Globus pallidus (tissue), 1 donor: ENCODE measurements around the gene FAM110D.

Experiments
- DNase-seq: peaks from one replicate; pipeline ENCODE4 v3.0.0-alpha.2; 2015; ENCODE audit warnings: low spot score

FAM110D gene

DNA sequence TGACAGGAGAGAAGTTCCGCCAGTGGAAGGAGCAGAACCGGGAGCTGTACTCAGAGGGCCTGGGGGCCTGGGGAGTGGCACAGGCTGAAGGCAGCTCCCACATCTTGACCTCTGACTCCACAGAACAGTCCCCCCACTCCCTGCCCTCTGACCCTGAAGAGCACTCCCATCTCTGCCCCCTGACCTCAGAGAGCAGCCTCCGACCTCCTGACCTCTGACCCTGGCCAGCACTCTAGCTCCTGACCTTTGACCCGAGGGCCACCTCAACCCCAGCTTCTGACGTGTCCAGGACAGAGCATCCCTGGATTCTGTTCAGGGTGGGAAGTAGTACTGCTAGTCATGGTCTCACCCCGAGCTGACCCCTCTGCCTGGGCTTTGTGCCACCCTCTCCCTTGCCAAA is 30.5 kb downstream of the FAM110D start:
- no peak for DNase-seq

- DNase-seq: no peak
These were observed 30.9 kb downstream of the FAM110D start for GRCh38 chr1:26189751-26190275.

DNA sequence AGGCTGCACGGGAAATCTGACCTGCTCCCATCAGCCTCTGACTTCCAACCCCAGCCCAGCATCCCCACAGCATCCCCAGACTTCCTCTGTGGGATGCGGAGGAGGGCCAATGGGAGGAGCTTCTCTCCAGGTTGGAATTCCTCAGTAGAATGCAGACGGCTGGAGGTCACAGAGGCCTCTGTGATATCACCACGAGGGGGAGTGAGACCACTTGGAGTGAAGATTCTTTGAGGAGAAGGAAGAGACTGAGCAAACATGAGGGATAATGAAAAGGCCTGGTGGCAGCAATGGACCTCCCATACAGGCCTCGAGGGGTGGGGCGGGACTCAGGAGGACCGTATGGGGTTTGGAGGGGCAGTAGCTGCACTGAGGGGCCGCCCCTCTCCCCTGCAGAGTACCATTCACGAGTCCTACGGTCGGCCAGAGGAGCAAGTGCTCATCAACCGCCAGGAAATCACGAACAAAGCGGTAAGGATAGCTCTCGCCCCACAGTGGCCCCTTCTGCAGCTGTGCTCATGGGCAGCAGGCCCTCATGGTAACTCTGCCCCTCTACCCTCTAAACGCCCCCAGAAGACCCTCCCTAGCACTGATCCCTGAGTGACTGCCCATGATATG is 31.6 kb downstream of the FAM110D start, which contains the start of gene CATSPER4:
CATSPER4 (plus strand) TSS at position 230 of the 615 bp plus-strand sequence; CDS start at position 256, 26 bp downstream.
- DNase-seq: no peak

DNA sequence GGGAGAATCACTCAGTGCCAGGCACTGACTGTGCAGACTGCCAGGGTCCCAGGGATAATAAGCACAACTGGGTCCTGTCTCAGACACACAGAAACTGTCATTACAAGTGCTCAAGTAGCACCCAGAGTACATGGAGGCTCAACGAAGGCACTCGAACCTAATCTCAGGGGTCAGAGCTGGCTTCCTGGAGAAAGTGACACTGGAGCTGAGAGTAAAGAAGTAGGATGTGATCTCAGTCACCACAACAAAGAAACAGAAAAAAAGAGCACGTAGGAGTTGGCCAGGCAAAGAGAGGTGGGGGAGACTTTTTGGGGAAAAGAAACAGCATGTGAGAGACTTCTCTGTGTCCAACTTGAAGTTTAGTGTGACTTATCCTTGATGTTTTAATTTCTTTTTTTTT is 32.9 kb downstream of the FAM110D start:
- DNase-seq: no peak

GRCh38 chr1:26195805-26196204 is 36.9 kb downstream of the FAM110D start:
- DNase-seq: no peak

GRCh38 chr1:26197301-26197700 is 38.4 kb downstream of the FAM110D start:
- DNase-seq: no peak

DNA sequence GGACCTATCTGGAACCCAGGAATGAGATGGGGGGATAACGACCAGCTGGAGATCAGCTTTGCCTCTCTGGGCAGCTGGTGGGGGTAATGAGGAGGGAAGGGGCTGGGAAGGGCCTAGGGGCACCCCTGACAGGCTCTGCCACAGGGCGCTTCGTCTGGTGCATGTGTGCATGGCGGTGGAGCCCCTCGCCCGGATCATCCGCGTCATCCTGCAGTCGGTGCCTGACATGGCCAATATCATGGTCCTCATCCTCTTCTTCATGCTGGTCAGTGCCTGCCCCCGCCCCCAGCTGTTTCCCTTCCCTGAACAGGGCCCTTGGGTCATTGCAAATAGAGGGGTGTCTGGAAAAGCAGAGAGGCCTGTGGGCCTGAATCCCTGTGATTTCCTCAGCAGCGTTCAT is 38.9 kb downstream of the FAM110D start:
- DNase-seq: no peak

DNA sequence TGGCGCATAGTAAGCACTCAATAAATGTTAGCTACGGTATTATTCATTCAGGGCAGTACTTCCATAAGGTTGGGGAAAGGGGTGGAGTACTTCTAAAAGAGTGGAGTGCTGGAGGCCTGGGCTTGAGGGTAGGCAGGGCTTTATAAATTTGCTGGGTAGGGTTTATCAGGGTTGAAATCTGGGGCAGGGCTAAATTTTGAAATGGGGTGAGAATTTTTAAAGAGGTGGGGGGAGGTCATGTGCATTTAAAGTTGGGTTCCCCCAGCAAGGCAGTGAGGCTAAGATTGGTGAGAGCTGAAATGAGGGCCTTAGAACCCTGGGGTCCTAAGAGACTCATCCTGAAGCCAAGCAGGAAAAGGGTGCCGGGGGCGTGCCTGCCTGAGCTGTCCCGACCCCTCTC is 41.5 kb downstream of the FAM110D start:
- DNase-seq: no peak

GRCh38 chr1:26203642-26204318 is 44.9 kb downstream of the FAM110D start:
- no peak for DNase-seq

DNA sequence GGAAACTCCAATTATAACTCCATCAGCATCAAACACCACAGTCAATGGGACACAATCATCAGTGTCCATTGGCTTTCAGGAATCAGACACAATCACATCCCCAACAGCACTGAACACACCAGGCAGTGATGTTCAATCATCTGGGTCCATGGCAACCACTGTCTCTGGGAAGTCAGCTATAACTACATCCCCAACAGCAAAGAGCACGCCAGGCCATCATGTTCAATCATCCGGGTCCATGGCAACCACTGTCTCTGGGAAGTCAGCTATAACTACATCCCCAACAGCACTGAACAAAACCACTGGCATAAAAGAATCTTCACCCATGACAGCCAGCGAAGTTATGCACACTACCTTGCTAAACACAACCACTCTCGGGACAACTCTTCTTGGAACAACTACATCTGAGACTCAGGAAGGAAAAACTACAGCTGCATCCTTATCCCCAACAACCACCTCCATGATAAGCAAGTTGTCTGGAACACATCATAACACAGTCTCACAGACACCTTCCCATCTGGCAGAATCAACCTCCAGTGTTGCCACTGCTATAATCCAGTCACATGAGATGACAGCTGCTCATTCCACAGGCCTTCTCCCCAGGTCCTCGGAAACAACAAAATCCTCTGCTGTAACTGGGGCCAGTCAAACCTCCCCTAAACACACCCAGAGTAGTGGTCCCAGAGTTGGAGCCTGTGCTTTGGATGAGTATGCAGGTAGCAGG is 51.4 kb downstream of the FAM110D start:
- DNase-seq: no peak

DNA sequence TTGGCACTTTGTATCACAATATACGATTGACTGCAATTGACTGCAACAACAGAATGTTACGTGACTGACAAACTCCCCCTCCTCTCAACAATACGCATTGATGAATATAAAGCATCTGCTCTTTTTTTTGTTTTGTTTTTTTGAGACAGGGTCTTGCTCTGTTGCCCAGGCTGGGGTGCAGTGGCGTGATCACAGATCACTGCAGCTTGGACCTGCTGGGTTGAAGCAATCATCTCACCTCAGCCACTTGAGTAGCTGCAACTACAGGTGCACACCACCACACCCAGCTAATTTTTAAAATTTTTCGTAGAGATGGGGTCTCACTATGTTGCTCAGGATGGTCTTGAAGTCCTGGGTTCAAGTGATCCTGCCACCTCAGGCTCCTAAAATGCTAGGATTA is 53.8 kb downstream of the FAM110D start:
- DNase-seq: no peak

DNA sequence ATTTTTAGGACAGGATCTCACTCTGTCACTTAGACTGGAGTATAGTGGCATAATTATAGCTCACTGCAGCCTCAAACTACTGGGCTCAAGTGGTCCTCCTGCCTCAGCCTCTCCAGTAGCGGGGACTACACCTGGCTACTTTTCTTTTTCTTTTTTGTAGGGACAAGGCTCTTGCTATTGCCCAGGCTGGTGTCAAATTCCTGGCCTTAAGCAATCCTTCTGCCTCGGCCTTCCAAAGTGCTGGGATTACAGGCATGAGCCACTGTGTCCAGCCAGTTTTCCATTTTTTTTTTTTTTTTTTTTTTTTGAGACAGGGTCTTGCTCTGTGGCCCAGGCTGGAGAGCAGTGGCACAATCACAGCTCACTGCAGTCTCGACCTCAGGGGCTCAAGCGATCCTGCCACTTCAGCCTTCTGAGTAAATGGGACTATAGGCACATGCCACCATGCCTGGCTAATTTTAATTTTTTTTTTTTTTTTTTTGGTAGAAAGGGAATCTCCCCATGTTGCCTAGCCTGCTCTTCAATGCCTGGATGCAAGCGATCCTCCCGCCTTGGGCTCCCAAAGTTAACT is 54.5 kb downstream of the FAM110D start:
- DNase-seq: no peak
